ENCODE results near the gene FREM1.

FREM1 gene

DNA sequence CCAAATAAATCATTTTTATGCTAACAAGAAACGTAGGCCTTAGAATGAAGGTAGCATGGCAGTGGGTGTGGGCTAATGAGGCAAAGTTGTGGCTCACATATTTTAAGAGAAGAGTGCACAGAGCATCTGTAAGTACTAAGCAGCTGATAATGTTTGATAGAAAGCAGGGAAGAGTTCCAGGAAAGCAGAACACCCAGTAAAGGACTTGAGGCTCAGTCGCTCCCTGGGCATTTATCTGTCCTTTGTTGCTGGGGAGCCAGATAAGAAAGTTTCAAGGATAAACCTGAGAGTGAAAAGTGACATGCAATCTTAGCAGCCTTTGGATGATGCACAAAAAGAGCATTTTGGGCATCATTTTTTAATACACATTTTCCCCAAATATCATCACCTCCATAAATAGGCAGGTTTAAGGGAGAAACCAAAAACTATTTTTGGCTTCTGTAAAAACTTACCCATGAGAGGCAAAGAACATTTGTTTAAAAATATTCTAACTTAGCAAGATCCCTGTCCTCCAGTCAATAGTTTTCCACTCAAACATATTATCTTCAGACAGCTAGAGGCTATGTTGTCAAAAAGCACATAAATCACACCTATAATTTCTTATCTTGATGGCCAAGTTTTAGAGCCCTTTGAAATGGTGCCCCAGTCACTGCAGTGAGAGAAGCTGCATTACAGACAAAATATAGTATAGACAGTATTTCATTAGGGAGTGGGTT is 3.4 kb downstream of the FREM1 start:
- CTCF ChIA-PET, result interaction anchor here (1.0 to 1.6 kb wide), 3 partner anchors 10 to 42 kb away, joined by 3 to 4 read pairs (median 3); no protein-coding TSS in a partner anchor
- TF ChIP-seq, protein P1, sequence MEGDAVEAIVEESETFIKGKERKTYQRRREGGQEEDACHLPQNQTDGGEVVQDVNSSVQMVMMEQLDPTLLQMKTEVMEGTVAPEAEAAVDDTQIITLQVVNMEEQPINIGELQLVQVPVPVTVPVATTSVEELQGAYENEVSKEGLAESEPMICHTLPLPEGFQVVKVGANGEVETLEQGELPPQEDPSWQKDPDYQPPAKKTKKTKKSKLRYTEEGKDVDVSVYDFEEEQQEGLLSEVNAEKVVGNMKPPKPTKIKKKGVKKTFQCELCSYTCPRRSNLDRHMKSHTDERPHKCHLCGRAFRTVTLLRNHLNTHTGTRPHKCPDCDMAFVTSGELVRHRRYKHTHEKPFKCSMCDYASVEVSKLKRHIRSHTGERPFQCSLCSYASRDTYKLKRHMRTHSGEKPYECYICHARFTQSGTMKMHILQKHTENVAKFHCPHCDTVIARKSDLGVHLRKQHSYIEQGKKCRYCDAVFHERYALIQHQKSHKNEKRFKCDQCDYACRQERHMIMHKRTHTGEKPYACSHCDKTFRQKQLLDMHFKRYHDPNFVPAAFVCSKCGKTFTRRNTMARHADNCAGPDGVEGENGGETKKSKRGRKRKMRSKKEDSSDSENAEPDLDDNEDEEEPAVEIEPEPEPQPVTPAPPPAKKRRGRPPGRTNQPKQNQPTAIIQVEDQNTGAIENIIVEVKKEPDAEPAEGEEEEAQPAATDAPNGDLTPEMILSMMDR (IDR thresholded peaks at IDR 0.05; ENCODE audit: control extremely low read depth, extremely low read depth, low read depth, missing control alignments), result no peak
- no peak for DNase-seq (ENCODE audit: extremely low spot score)
- POLR2A ChIA-PET, result no interaction called here

DNA sequence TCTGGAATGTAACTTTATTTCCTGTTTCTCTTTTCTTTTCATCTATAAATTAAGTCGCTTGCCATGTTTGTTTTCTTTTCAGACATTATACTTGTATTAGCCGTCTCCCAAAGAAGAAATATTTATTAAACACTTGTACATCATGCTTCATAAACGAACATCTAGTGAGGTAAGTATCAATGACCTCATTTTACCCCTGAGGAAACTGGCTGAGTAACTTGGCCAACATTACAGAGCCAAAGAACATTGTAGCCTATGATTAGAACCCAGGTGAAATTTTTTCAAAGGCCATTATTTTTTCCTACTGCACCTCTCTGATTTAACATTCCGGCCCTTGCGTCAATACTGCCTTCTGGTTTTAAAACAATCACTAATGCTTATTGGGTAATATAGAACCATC is 4.2 kb downstream of the FREM1 start:
- TF ChIP-seq, protein P1 (IDR thresholded peaks at IDR 0.05; ENCODE audit: control extremely low read depth, extremely low read depth, low read depth, missing control alignments), result no peak

DNA sequence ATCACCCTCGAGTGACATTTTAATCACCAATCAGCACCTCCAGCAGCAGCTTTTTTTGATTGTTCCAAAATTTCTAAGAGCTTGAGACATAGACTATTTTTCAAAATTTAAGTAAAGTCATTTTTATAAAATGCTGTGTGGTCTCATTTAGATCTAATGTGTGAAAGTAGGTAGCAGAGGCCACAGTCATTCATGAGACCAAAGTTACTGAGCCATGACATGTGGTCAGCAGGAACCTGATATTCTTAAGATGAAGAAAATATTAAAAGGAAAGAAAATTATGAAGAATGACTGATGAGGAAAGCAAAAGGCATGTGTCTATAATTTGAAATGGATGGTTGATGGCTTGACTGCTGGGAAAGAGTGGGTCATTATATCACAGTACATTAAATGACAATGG is 7.2 kb downstream of the FREM1 start:
- TF ChIP-seq, protein P1 (IDR thresholded peaks at IDR 0.05; ENCODE audit: control extremely low read depth, extremely low read depth, low read depth, missing control alignments), result no peak
- POLR2A ChIA-PET, result no interaction called here
- DNase-seq (ENCODE audit: extremely low spot score), result no peak
- CTCF ChIA-PET, result no interaction called here

More for the DNA sequence above, 4.2 kb downstream of the FREM1 start:
- no peak for DNase-seq (ENCODE audit: extremely low spot score)
- CTCF ChIA-PET, result no interaction called here
- POLR2A ChIA-PET, result no interaction called here

DNA sequence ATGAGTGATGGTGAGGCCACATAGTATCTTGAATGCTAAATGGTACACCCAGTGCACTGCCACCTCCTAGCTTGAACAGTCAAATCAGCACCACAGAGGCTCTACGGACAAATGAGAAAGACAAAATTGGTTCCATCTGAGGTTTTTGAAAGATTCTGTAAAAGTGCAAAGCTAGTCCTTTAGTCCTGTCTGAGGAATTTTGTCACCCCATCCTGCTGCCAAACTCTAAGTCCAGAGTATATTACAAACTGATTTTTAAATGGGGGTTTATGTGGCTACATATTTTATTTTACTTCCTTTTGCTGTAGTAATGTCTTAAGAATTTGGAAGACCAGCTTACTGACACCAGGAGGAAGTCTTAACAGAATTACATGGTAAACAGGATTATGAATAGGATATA is 7.7 kb downstream of the FREM1 start:
- DNase-seq (ENCODE audit: extremely low spot score), result no peak
- TF ChIP-seq, protein P1 (IDR thresholded peaks at IDR 0.05; ENCODE audit: control extremely low read depth, extremely low read depth, low read depth, missing control alignments), result no peak
- ChIA-PET POLR2A (no interaction called here), CTCF (no interaction called here)

DNA sequence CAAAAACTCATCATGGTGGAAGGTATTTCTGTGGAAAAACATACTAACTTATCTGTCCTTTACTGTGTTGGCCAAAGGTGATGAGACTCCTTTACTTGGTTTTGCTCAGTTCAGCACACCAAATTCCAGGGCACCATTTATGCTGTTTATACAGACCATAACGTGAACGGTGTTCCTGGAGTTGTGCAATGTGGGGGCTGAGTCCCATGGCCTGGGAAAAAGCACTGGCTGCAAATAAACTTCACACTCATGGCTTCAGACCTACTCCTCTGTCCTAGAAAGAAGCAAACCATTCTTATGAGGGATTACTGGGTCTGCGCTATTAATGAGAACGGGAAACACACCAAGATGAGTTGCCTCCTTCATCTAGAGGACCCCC is 10.4 kb downstream of the FREM1 start:
- POLR2A ChIA-PET, result no interaction called here
- TF ChIP-seq, protein P1 (IDR thresholded peaks at IDR 0.05; ENCODE audit: control extremely low read depth, extremely low read depth, low read depth, missing control alignments), result no peak
- CTCF ChIA-PET, result no interaction called here
- no peak for DNase-seq (ENCODE audit: extremely low spot score)

DNA sequence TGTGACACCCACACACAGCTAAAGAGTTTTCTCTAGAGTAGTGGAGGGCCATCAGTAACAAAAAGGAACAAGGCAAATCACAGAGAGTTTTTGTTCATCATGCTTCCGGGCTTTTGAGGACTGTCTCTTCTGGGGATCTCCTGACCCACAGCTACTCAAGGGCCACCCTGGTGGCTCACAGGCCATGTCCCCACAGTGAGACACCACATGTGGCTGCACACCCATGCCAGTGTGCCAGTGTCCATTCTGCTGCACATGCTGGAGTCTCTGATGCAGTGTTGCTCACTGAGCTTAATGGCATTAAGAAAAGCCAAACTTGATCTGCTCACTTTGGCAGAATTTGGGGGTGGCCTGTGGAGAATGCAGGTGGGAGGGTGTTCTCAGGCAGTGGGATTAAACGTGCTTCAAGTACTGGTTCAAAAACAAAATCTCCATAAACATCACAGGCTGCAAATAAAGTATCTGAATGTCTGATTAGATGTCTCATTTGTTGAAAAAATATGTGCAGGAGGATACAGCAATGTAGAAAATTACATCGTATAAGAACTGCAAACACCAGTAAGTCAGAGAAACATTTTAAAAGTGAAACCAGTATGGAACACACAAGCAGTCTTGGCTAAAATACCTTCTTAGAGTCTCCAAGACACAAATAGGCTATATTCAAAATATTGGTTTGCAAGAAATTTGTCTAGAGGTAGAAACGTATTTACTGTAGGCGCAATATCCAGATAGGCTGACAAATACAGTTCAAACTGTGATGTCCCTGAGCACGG is 11.0 kb downstream of the FREM1 start:
- TF ChIP-seq, protein P1 (IDR thresholded peaks at IDR 0.05; ENCODE audit: control extremely low read depth, extremely low read depth, low read depth, missing control alignments), result no peak
- ChIA-PET POLR2A (no interaction called here), CTCF (no interaction called here)
- DNase-seq (ENCODE audit: extremely low spot score), result no peak
